ENCODE data around the gene FAM81A. TPM values are rescaled to one million over a fixed set of nuclear protein-coding genes. Genes with fewer than 3 reads are reported as not detected.
"Not testable (repeated sequence)": the region's sequence is repeated elsewhere in the genome, so short reads cannot be mapped to it uniquely, and the experiment has no call there.

The FAM81A gene
- polyA plus RNA-seq, 3 donors, result 22.4 to 33.7 (median 26.7) TPM

DNA sequence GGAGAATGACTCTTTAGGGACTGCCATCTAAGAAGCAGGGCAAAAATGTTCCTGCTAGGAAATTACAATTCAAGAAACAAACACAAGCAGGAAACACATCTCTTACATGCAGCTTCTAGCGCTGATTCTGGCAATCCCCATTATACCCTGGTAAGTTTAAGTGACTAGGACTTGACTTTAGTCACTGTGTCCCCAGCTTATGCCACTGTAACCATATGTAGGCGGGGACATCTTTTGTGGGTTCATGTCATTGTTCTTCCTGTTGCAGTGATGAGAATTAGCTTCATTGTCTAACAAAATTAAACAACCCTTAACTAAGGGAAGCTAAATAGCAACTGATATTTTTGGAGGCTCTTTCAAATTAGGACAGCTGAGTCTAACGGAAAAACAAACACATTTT lies 17.9 kb upstream of the FAM81A start:
- no peak for DNase-seq

- no peak for DNase-seq
Measured at GRCh38 chr15:59420986-59421618, 16.9 kb upstream of the FAM81A start.

DNA sequence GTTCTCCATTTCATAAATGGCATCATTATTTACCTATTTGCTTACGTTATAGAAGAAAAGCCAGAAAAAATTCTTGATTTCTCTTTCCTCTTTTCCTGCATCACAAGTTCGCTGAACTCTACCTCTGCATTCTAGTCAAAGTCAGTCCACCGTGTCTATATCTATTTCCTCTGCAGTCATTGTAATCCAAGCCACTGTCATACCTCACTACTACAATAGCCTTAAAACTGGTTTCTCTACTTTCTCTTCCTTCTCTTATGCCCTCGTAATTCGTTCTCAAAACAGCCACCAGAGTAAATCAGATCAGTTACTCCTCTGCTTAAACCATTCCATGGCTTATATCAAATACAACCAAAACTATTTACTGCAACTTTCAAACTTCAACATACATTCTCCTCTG lies 13.4 kb upstream of the FAM81A start:
- no peak for DNase-seq

- DNase-seq, result not testable (repeated sequence)
Measured at GRCh38 chr15:59428898-59429297, 9.1 kb upstream of the FAM81A start.

GRCh38 chr15:59432389-59432788 lies 5.6 kb upstream of the FAM81A start:
- DNase-seq, result no peak

GRCh38 chr15:59434481-59434880 lies 3.5 kb upstream of the FAM81A start:
- DNase-seq, result no peak

DNA sequence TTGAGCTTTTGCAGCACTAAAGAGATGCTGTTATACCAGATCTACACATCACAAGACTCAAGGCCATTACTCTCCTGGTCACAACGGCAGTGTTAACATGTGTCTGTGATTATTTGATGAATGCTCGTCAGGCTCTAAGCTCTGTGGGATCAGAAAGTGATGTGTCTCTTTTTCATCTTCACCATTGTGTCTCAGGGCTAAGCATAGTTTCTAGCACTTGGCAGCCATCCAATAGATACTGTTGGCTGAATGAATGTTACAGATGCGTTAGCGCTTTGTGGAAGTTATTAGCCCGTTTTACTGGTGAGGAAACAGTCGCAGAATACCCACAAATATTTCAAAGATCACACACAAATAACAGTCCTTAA lies 1.2 kb upstream of the FAM81A start:
- DNase-seq, result no peak

DNA sequence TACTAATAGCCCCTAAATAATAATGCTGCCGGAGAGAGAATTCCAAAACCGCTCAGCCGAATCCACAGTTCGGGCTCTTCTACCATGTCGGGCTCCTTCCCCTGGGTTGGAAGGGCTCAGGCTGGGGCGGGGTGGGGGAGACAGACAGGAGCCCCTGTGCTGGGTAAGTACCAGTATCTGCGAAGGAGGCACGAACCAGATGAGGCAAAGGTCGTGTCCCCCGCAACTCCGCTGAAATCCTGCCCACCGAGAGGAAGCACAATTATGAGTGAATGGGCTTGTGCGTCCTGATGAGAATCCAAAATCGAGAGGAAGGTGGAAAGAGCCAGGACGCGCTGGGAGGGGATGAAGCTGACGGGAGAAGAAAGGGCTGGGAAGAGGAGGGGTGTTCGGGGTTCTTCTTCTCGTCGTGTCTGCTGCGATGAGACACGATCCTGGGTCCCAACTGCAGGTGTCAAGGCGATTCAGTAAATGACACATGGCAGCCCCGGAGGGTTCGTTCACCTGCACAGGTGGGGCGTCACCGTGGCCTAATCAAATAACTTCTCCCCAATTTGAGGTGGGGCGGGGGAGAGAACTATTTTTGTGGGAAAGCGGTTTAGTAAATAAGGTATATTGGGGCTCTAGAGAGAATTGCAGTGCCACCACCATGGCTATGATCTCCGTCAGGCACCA lies 707 bp upstream of the FAM81A start:
- DNase-seq, result no peak

DNA sequence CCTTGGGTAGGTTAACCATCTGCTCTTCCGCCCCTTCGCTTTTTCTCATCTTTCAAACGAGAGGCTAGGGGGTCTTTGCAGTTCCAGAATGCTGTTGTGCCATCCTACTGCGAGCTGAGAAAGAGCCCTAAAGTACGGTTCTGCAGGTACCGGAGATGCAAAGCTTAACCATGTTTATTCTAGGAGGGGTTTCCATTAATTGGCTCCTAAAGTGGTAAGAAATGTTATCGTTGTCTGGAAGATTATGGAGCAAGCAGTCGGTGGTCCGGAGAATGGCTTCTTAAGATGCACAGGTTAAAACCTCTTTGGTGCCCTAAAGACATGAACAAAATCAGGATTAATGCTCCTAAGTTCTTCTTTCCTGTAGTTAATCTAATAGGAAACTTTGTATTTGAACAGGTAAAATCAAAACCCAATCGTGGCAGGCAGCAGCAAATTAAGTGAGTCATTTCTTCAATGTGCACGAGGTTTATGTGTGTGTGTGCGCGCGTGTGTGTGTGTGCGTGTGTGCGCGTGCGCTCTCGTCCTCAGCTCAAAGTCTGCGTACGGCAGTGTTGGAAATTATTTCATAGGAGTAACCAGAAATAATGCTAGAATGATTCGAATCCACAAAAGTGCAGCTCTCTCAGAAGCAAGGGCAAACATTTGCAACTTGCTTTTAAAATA lies 772 bp downstream of the FAM81A start:
- no peak for DNase-seq

DNA sequence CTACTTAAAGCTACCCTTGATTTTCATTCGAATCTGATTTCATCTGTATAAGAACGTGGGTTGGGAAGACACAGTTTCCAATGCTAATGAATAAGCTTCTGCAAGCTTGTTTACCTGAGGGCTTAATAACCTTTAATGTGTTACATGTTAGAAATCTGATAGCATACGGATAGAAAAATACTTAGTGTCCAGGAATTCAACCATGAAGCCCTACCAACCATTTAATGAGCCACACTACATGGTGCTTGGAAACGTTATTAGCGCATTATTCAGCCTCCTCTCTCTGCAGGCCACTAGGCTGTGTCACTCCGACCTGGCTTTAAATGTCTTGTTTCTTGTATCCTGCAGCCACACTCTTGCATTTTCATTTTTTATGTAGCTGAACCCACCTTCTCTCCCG lies 1.6 kb downstream of the FAM81A start:
- no peak for DNase-seq

- DNase-seq, result no peak
Measured at GRCh38 chr15:59443341-59444072, 5.5 kb downstream of the FAM81A start.

GRCh38 chr15:59444081-59444835 lies 6.3 kb downstream of the FAM81A start:
- no peak for DNase-seq

DNA sequence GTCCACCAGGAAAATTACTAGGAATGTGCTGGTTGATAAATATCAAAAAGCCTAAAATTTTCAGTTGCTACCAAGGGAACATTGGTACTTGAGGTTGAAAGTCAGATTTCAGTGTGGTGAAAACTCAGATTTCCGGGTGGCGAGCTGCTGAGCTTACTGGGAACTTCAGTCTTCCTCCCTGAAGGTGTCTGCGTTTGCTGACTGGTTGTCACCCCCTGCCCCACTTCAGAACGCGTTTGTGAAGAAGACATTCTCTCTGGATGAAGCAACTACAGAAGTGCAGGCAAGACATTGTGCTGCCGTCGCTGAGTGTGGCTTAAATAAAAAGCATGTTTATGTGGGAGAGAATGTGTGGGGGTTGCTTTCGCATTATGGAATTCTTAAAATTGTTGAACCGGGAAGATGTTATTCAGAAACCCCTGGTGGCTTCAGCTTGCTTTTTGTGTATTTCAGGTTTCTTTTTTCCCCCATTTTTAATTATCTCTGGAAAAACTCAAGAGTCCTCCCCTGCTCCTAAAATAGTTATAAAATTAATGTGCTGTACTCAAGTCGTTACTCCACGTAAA lies 7.1 kb downstream of the FAM81A start:
- peak; percentile 55 for DNase-seq

- DNase-seq, result no peak
Measured at GRCh38 chr15:59446232-59446957, 8.4 kb downstream of the FAM81A start.

GRCh38 chr15:59447367-59447766 lies 9.4 kb downstream of the FAM81A start:
- DNase-seq, result no peak

GRCh38 chr15:59448871-59449270 lies 10.9 kb downstream of the FAM81A start:
- DNase-seq, result no peak

GRCh38 chr15:59453474-59454215 lies 15.7 kb downstream of the FAM81A start:
- DNase-seq, result no peak

GRCh38 chr15:59456114-59456513 lies 18.1 kb downstream of the FAM81A start:
- DNase-seq, result no peak

DNA sequence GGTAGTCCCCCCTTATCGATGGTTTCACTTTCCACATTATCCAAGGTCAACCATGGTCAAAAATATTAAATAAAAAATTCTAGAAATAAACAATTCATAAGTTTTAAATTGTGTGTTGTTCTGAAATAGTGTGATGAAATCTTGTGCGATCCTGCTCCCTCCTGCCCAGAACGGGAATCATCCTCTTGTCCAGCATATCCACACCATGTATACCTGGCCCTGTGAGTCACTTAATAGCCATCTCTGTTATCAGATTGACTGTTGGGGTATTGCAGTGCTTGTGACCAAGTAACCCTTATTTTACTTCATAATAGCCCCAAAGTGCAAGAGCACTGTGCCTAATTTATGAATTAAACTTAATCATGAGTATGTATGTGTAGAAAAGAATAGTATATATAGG lies 19.1 kb downstream of the FAM81A start:
- DNase-seq, result no peak

DNA sequence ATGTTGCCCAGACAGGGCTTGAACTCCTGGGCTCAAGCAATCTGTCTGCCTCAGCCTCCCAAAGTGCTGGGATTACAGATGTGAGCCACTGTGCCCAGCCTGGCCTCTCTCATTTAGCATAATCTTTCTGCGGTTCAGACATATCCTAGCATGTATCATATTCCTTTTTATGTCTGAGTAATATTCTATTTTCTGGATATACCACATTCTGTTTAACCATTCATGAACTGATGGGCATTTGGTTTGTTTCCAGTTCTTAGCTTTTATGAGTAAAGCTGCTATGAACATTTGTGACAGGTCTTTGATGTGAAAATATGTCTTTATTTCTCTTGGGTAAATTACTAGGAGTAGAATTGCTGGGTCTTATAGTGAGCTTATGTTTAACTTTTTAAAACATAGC lies 23.5 kb downstream of the FAM81A start:
- no peak for DNase-seq

Measured in renal pelvis (tissue), 4 donors.